Hepatocyte (in vitro differentiated cells): ENCODE results near the gene CHD6.

Source experiments
- CTCF ChIP-seq: fragments of 200-600 bp; sonication (generic); IDR thresholded peaks from 2 replicates; pipeline ENCODE4 v1.5.1; 2016; ENCODE audit warnings: antibody characterized with exemption, mild to moderate bottlenecking; ENCODE audit not compliant: poor library complexity
- EZH2 ChIP-seq: fragments of 200-600 bp; sonication (generic); IDR thresholded peaks from 2 replicates; pipeline ENCODE4 v1.6.1; 2016; ENCODE audit warnings: antibody characterized with exemption, mild to moderate bottlenecking, borderline replicate concordance
- EZH2phosphoT487 ChIP-seq: fragments of 200-600 bp; sonication (generic); IDR thresholded peaks from one replicate; pipeline ENCODE4 v1.6.1; 2018; ENCODE audit warnings: antibody characterized with exemption, mild to moderate bottlenecking, low read depth, moderate library complexity; ENCODE audit not compliant: unreplicated experiment, severe bottlenecking

GRCh38 chr20:41418739-41419293, 199.4 kb downstream of the CHD6 start:
- TF ChIP-seq CTCF = no peak
- no peak for TF ChIP-seq EZH2phosphoT487
- TF ChIP-seq EZH2 = no peak
